Measurements from ENCODE around the gene RASL10A. TPM values are rescaled to one million over a fixed set of nuclear protein-coding genes. Genes with fewer than 3 reads are reported as not detected.
A peak's percentile ranks its signal among the peaks of the same experiment; 100 is the strongest.

RASL10A gene
- total and polyA plus RNA-seq, 9 donors, result 1.5 to 3.5 (median 2.1) TPM

- H3K36me3 ChIP-seq (ENCODE audit: control insufficient read depth, insufficient read depth, low read length), result peaks cover 79% of the 10 kb centered on the region
- H3K27ac ChIP-seq (ENCODE audit: low read length), result no peak overlapping the region
- 59% methylated on average over 11 of the region's 14 CpGs for whole genome bisulfite sequencing (ENCODE audit: insufficient coverage)
- H3K9me3 ChIP-seq (replicated peaks; ENCODE audit: control insufficient read depth, low read depth, low read length), result no peaks in the 10 kb centered on the region
- H3K27me3 ChIP-seq (ENCODE audit: control insufficient read depth, insufficient read depth, low read length), result no peaks in the 10 kb centered on the region
- DNase-seq, result no peak
- peaks cover 50% of the 10 kb centered on the region for H3K4me1 ChIP-seq (ENCODE audit: control insufficient read depth, insufficient read depth, low read length)
- no peak overlapping the region for H3K4me3 ChIP-seq (ENCODE audit: low read length)
Measured at GRCh38 chr22:29331658-29332300, 16.3 kb upstream of the RASL10A start.

DNA sequence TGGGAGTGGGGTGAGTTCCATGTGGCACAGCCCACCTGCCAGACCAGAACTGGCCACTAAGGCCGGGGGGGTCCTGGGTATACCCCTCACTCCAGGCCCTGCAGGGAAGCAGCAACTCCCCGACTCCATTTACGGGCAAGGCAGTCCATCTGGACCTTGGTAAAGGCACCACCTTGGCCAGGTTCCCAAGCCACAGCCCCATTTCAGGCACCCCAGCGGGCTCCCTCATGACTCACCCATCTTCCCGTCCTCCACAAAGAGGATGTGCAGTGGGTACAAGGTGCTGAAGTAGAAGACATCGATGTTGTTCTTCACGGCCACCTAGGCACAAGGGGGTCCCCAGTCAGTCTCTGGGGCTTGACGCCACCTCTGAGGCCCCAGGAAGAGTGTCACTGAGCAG, 15.7 kb upstream of the RASL10A start:
- H3K27ac ChIP-seq (ENCODE audit: low read length), result no peak overlapping the region

GRCh38 chr22:29330753-29331152, 15.3 kb upstream of the RASL10A start:
- H3K36me3 ChIP-seq (ENCODE audit: control insufficient read depth, insufficient read depth, low read length), result peaks cover 77% of the 10 kb centered on the region
- H3K4me3 ChIP-seq (ENCODE audit: low read length), result no peak overlapping the region
- H3K27me3 ChIP-seq (ENCODE audit: control insufficient read depth, insufficient read depth, low read length), result no peaks in the 10 kb centered on the region
- peaks cover 58% of the 10 kb centered on the region for H3K4me1 ChIP-seq (ENCODE audit: control insufficient read depth, insufficient read depth, low read length)
- 11% methylated on average over 4 of the region's 9 CpGs for WGBS (ENCODE audit: insufficient coverage)
- H3K27ac ChIP-seq (ENCODE audit: low read length), result no peak overlapping the region
- H3K9me3 ChIP-seq (replicated peaks; ENCODE audit: control insufficient read depth, low read depth, low read length), result no peaks in the 10 kb centered on the region
- DNase-seq, result peak; percentile 60

More for the DNA sequence above, 15.7 kb upstream of the RASL10A start:
- no peaks in the 10 kb centered on the region for H3K9me3 ChIP-seq (replicated peaks; ENCODE audit: control insufficient read depth, low read depth, low read length)
- no peak overlapping the region for H3K4me3 ChIP-seq (ENCODE audit: low read length)
- H3K27me3 ChIP-seq (ENCODE audit: control insufficient read depth, insufficient read depth, low read length), result no peaks in the 10 kb centered on the region
- 86% methylated on average over 6 of the region's 8 CpGs for WGBS (ENCODE audit: insufficient coverage)
- DNase-seq, result no peak
- peaks cover 81% of the 10 kb centered on the region for H3K36me3 ChIP-seq (ENCODE audit: control insufficient read depth, insufficient read depth, low read length)
- peaks cover 54% of the 10 kb centered on the region for H3K4me1 ChIP-seq (ENCODE audit: control insufficient read depth, insufficient read depth, low read length)

- Histone ChIP-seq H3K4me3 (ENCODE audit: low read length) (no peak overlapping the region), H3K27me3 (ENCODE audit: control insufficient read depth, insufficient read depth, low read length) (no peaks in the 10 kb centered on the region), H3K36me3 (ENCODE audit: control insufficient read depth, insufficient read depth, low read length) (peaks cover 74% of the 10 kb centered on the region), H3K4me1 (ENCODE audit: control insufficient read depth, insufficient read depth, low read length) (peaks cover 58% of the 10 kb centered on the region), H3K27ac (ENCODE audit: low read length) (no peak overlapping the region), H3K9me3 (replicated peaks; ENCODE audit: control insufficient read depth, low read depth, low read length) (no peaks in the 10 kb centered on the region)
- WGBS (ENCODE audit: insufficient coverage), result 61% methylated on average over 19 of the region's 19 CpGs
- DNase-seq, result no peak
Measured at GRCh38 chr22:29330291-29330690, 14.8 kb upstream of the RASL10A start.

- H3K9me3 ChIP-seq (replicated peaks; ENCODE audit: control insufficient read depth, low read depth, low read length), result no peaks in the 10 kb centered on the region
- peak overlapping the region; percentile 81 for H3K27ac ChIP-seq (ENCODE audit: low read length)
- peaks cover 68% of the 10 kb centered on the region for H3K36me3 ChIP-seq (ENCODE audit: control insufficient read depth, insufficient read depth, low read length)
- WGBS (ENCODE audit: insufficient coverage), result 87% methylated on average over 11 of the region's 11 CpGs
- DNase-seq, result no peak
- H3K27me3 ChIP-seq (ENCODE audit: control insufficient read depth, insufficient read depth, low read length), result no peaks in the 10 kb centered on the region
- peaks cover 58% of the 10 kb centered on the region for H3K4me1 ChIP-seq (ENCODE audit: control insufficient read depth, insufficient read depth, low read length)
- no peak overlapping the region for H3K4me3 ChIP-seq (ENCODE audit: low read length)
Measured at GRCh38 chr22:29329581-29329980, 14.1 kb upstream of the RASL10A start.

DNA sequence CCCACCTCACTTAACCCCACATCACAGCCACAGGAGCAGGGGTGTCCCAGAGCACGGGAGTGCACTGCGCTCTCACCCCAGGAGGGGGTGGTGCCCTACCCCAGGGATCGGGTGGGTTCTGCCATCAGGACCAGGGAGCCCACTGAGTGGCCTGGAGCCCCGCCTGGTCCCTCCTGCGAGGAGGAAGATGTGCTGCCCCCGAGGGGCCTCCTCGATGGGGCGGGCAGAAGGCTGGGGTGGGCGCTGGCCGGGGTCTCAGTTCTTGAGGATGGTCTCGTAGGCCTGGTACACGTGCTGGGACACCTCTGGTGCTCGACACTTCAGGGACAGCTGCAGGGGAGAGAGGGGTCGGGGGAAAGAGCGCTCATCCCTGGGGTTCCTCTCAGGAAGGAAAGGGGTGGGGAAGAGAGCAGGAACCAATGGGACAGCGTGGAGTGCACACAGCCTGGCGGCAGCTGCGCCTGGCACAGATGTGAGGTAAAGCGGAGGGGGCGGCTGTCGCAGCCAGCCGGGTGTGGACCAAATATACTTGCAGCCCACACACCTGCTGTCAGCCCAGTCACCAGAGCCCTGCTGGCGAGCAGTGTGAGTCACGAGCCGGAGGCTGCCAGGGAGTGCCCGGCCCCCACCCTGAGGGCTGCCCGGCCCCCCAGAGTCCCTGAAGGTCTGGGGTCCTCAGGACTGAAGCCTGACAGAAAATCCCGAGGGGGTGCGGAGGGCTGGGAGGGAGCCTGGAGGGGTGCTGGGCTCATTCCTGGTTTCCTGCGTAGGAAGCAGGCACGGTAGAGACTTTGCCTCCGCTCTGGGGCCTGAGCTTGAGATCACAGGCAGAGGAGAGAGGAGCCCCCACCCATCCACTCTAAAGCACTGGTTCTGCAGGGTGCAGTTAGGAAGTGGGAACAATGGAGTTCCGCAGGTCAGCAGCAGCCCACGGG, 13.3 kb upstream of the RASL10A start:
- Histone ChIP-seq H3K36me3 (ENCODE audit: control insufficient read depth, insufficient read depth, low read length) (peaks cover 61% of the 10 kb centered on the region), H3K4me3 (ENCODE audit: low read length) (no peak overlapping the region), H3K4me1 (ENCODE audit: control insufficient read depth, insufficient read depth, low read length) (peaks cover 58% of the 10 kb centered on the region), H3K9me3 (replicated peaks; ENCODE audit: control insufficient read depth, low read depth, low read length) (no peaks in the 10 kb centered on the region), H3K27ac (ENCODE audit: low read length) (peak overlapping the region; percentile 81), H3K27me3 (ENCODE audit: control insufficient read depth, insufficient read depth, low read length) (no peaks in the 10 kb centered on the region)
- 71% methylated on average over 22 of the region's 34 CpGs for WGBS (ENCODE audit: insufficient coverage)
- DNase-seq, result peak; percentile 84

GRCh38 chr22:29328055-29328454, 12.6 kb upstream of the RASL10A start:
- peak overlapping the region; percentile 42 for H3K27ac ChIP-seq (ENCODE audit: low read length)
- H3K27me3 ChIP-seq (ENCODE audit: control insufficient read depth, insufficient read depth, low read length), result no peaks in the 10 kb centered on the region
- no peaks in the 10 kb centered on the region for H3K9me3 ChIP-seq (replicated peaks; ENCODE audit: control insufficient read depth, low read depth, low read length)
- peaks cover 55% of the 10 kb centered on the region for H3K36me3 ChIP-seq (ENCODE audit: control insufficient read depth, insufficient read depth, low read length)
- H3K4me3 ChIP-seq (ENCODE audit: low read length), result no peak overlapping the region
- no peak for DNase-seq
- WGBS (ENCODE audit: insufficient coverage), result 88% methylated on average over 5 of the region's 5 CpGs
- peaks cover 58% of the 10 kb centered on the region for H3K4me1 ChIP-seq (ENCODE audit: control insufficient read depth, insufficient read depth, low read length)

- Histone ChIP-seq H3K4me1 (ENCODE audit: control insufficient read depth, insufficient read depth, low read length) (peaks cover 58% of the 10 kb centered on the region), H3K27ac (ENCODE audit: low read length) (no peak overlapping the region), H3K9me3 (replicated peaks; ENCODE audit: control insufficient read depth, low read depth, low read length) (no peaks in the 10 kb centered on the region), H3K27me3 (ENCODE audit: control insufficient read depth, insufficient read depth, low read length) (no peaks in the 10 kb centered on the region), H3K4me3 (ENCODE audit: low read length) (no peak overlapping the region), H3K36me3 (ENCODE audit: control insufficient read depth, insufficient read depth, low read length) (peaks cover 46% of the 10 kb centered on the region)
- DNase-seq, result no peak
- 83% methylated on average over 11 of the region's 15 CpGs for WGBS (ENCODE audit: insufficient coverage)
Measured at GRCh38 chr22:29327089-29327764, 11.7 kb upstream of the RASL10A start.

DNA sequence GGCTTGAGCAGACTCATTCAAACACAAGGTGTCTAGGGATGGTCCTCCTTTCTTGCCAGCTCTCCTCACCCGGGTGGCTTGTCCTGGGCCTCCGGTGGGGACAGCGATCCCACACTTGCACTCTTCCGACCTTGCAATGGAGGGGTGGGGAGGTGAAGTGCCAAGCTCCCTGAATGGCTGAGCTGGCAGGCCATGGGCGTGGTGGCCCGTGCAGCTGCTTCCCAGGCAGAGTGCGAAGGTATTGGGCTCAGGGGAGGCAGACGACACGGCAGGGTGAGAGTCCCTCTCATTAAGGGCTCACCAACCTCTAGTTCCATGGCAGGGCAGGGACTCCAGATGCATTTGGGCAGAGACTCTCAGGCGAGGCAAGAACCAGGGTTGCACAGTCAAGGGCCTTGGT, 11.0 kb upstream of the RASL10A start:
- no peak overlapping the region for H3K27ac ChIP-seq (ENCODE audit: low read length)
- no peak overlapping the region for H3K4me3 ChIP-seq (ENCODE audit: low read length)
- H3K27me3 ChIP-seq (ENCODE audit: control insufficient read depth, insufficient read depth, low read length), result no peaks in the 10 kb centered on the region
- no peaks in the 10 kb centered on the region for H3K9me3 ChIP-seq (replicated peaks; ENCODE audit: control insufficient read depth, low read depth, low read length)
- 79% methylated on average over 7 of the region's 10 CpGs for whole genome bisulfite sequencing (ENCODE audit: insufficient coverage)
- peaks cover 41% of the 10 kb centered on the region for H3K36me3 ChIP-seq (ENCODE audit: control insufficient read depth, insufficient read depth, low read length)
- DNase-seq, result no peak
- H3K4me1 ChIP-seq (ENCODE audit: control insufficient read depth, insufficient read depth, low read length), result peaks cover 55% of the 10 kb centered on the region

DNA sequence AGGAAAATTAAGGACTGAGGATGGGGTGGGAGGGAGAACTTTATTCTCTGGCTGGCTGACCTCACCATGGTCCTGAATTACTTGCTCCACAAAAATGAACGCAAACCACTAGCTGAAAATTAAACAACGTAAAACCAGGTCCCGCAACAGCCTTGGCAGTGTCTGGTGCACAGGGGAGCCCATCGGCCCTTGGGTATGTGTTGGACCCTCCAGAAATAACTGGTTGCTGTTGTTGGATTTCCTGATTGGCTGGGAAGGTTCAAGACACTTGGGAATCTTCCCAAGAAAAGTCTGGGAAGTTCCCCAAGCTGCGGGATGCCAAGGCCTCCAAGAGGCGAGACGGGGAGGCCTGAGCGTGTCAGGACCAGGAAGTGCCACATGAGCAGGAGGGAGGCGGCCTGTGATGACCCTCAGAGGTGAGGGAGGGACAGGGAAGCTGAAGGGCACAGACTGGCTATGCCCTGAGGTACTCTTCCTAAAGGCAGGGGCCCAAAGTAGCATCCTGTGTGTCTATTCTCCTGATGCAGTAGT, 10.4 kb upstream of the RASL10A start:
- peaks cover 49% of the 10 kb centered on the region for H3K4me1 ChIP-seq (ENCODE audit: control insufficient read depth, insufficient read depth, low read length)
- H3K27ac ChIP-seq (ENCODE audit: low read length), result no peak overlapping the region
- no peak overlapping the region for H3K4me3 ChIP-seq (ENCODE audit: low read length)
- no peaks in the 10 kb centered on the region for H3K9me3 ChIP-seq (replicated peaks; ENCODE audit: control insufficient read depth, low read depth, low read length)
- DNase-seq, result no peak
- H3K27me3 ChIP-seq (ENCODE audit: control insufficient read depth, insufficient read depth, low read length), result no peaks in the 10 kb centered on the region
- WGBS (ENCODE audit: insufficient coverage), result 39% methylated on average over 9 of the region's 9 CpGs
- peaks cover 35% of the 10 kb centered on the region for H3K36me3 ChIP-seq (ENCODE audit: control insufficient read depth, insufficient read depth, low read length)

Measured in muscle of leg (tissue), 11 donors.